IMR-90 (cell line): Measurements from ENCODE around the gene ZC3H14. TPM values are rescaled to one million over a fixed set of nuclear protein-coding genes. Genes with fewer than 3 reads are reported as not detected.

Experiments
- ATAC-seq: fragments of 200-7000 bp; cut with Tn5 transposase; 2 replicates; pipeline ENCODE4 v1.9.1; 2020; ENCODE audit warnings: low read depth, mild to moderate bottlenecking, moderate library complexity
- BruUV-seq: library from RNA; stranded (reverse); fragments of 400-500 nt; replicated peaks from 2 replicates; lab custom pipeline; 2021; lab: Mats Ljungman, UMichigan
- CTCF ChIA-PET: fragments of 300-600 bp; formaldehyde crosslinking; extraction: SDS; loops from one replicate; lab custom pipeline; 2021; ENCODE audit warnings: antibody characterized with exemption; lab: Yijun Ruan, JAX
- POLR2A ChIA-PET: fragments of 300-600 bp; sonication (Branson Sonifier 250); formaldehyde crosslinking; loops from one replicate; lab custom pipeline; 2022; ENCODE audit warnings: antibody characterized with exemption; ENCODE audit not compliant: unreplicated experiment; lab: Charles Lee
- DNase-seq: peaks from one replicate; pipeline ENCODE4 v3.0.0; 2013
- H2AFZ ChIP-seq: replicated peaks from 2 replicates; pipeline ENCODE3; 2013; ENCODE audit warnings: low read length, mild to moderate bottlenecking; ENCODE audit not compliant: poor library complexity
- H2AK5ac ChIP-seq: 2 replicates; pipeline ENCODE4 v1.6.1; 2013; ENCODE audit warnings: low read depth, low read length, inconsistent platforms
- H2AK9ac ChIP-seq: replicated peaks from 2 replicates; pipeline ENCODE3; 2013; ENCODE audit warnings: mild to moderate bottlenecking, low read depth, low read length, moderate library complexity; ENCODE audit not compliant: poor library complexity
- H2BK120ac ChIP-seq: 2 replicates; pipeline ENCODE4 v1.6.1; 2013; ENCODE audit warnings: low read depth, low read length, inconsistent platforms
- H2BK15ac ChIP-seq: 3 replicates; pipeline ENCODE4 v1.6.1; 2013; ENCODE audit warnings: low read depth, low read length, inconsistent platforms
- H2BK20ac ChIP-seq: 2 replicates; pipeline ENCODE4 v1.6.1; 2013; ENCODE audit warnings: low read depth, mild to moderate bottlenecking, inconsistent platforms, low read length, moderate library complexity
- H2BK5ac ChIP-seq: 2 replicates; pipeline ENCODE4 v1.6.1; 2013; ENCODE audit warnings: mild to moderate bottlenecking, low read depth, low read length, inconsistent platforms; ENCODE audit not compliant: poor library complexity, severe bottlenecking
- H3K14ac ChIP-seq: replicated peaks from 2 replicates; pipeline ENCODE4 v1.6.1; 2013; ENCODE audit warnings: low read depth, low read length, inconsistent platforms
- H3K18ac ChIP-seq: 2 replicates; pipeline ENCODE4 v1.6.1; 2013; ENCODE audit warnings: low read depth, low read length, control low read depth
- H3K23ac ChIP-seq: 2 replicates; pipeline ENCODE4 v1.6.1; 2013; ENCODE audit warnings: low read depth, low read length, inconsistent platforms
- H3K27ac ChIP-seq: 2 replicates; pipeline ENCODE4 v1.5.1; 2013; ENCODE audit warnings: mild to moderate bottlenecking, control low read depth, low read length; ENCODE audit not compliant: insufficient read depth
- H3K27me3 ChIP-seq: 2 replicates; pipeline ENCODE4 v1.6.1; 2013; ENCODE audit warnings: low read length; ENCODE audit not compliant: control insufficient read depth, insufficient read depth
- H3K36me3 ChIP-seq: 2 replicates; pipeline ENCODE4 v1.6.1; 2013; ENCODE audit warnings: low read length, mixed read lengths; ENCODE audit not compliant: control insufficient read depth, insufficient read depth
- H3K4ac ChIP-seq: 2 replicates; pipeline ENCODE4 v1.6.1; 2013; ENCODE audit warnings: low read depth, low read length, inconsistent platforms
- H3K4me1 ChIP-seq: 2 replicates; pipeline ENCODE4 v1.6.1; 2013; ENCODE audit warnings: low read length, mixed read lengths; ENCODE audit not compliant: control insufficient read depth, insufficient read depth
- H3K4me2 ChIP-seq: 2 replicates; pipeline ENCODE4 v1.6.1; 2013; ENCODE audit warnings: low read depth, mild to moderate bottlenecking, control low read depth, low read length, moderate library complexity
- H3K4me3 ChIP-seq: 2 replicates; pipeline ENCODE4 v1.5.1; 2013; ENCODE audit warnings: low read depth, mild to moderate bottlenecking, control low read depth, low read length, moderate library complexity; ENCODE audit not compliant: insufficient read depth
- H3K56ac ChIP-seq: 2 replicates; pipeline ENCODE4 v1.6.1; 2013; ENCODE audit warnings: low read length, inconsistent platforms; ENCODE audit not compliant: insufficient read depth; ENCODE audit errors: extremely low read depth
- H3K79me1 ChIP-seq, 2 experiments: 2 replicates each; pipeline ENCODE4 v1.6.1; 2013; ENCODE audit warnings: low read length in 2 of 2, inconsistent platforms in 1 of 2, low read depth in 1 of 2
- H3K9ac ChIP-seq: 2 replicates; pipeline ENCODE4 v1.6.1; 2013; ENCODE audit warnings: low read depth, low read length, control low read depth
- H3K9me1 ChIP-seq: 2 replicates; pipeline ENCODE4 v1.6.1; 2013; ENCODE audit warnings: low read length, inconsistent platforms; ENCODE audit not compliant: insufficient read depth
- H3K9me3 ChIP-seq: 2 replicates; pipeline ENCODE4 v1.6.1; 2013; ENCODE audit warnings: low read length; ENCODE audit not compliant: control insufficient read depth, insufficient read depth
- H4K20me1 ChIP-seq: 2 replicates; pipeline ENCODE4 v1.6.1; 2013; ENCODE audit warnings: low read length, inconsistent platforms; ENCODE audit not compliant: insufficient read depth
- H4K5ac ChIP-seq: 2 replicates; pipeline ENCODE4 v1.6.1; 2013; ENCODE audit warnings: mild to moderate bottlenecking, low read depth, low read length, control low read depth
- H4K8ac ChIP-seq, 2 experiments: 2 replicates each; pipeline ENCODE4 v1.6.1; 2013; ENCODE audit warnings: low read depth in 2 of 2, low read length in 2 of 2, control low read depth in 1 of 2, inconsistent platforms in 1 of 2
- H4K91ac ChIP-seq: 2 replicates; pipeline ENCODE4 v1.6.1; 2013; ENCODE audit warnings: low read depth, low read length, inconsistent platforms; ENCODE audit not compliant: insufficient read depth
- CHD1 ChIP-seq: IDR thresholded peaks from 2 replicates; pipeline ENCODE4 v1.6.1; 2012; ENCODE audit warnings: low read depth, low read length, improper control_type of control experiment
- POLR2A ChIP-seq: IDR thresholded peaks from 2 replicates; pipeline ENCODE4 v1.6.1; 2012; ENCODE audit warnings: mild to moderate bottlenecking, low read depth, low read length
- RAD21 ChIP-seq: IDR thresholded peaks from 2 replicates; pipeline ENCODE4 v1.6.1; 2012; ENCODE audit warnings: low read length, improper control_type of control experiment
- RCOR1 ChIP-seq: IDR thresholded peaks from 2 replicates; pipeline ENCODE4 v1.6.1; 2012; ENCODE audit warnings: mild to moderate bottlenecking, low read length, improper control_type of control experiment; ENCODE audit not compliant: insufficient replicate concordance
- WGBS, 2 experiments: methylation state at CpG; one replicate each; pipeline versions ENCODE4 v1.1.5 to v1.1.7; 2013; ENCODE audit warnings: missing lambda C conversion rate in 2 of 2; ENCODE audit not compliant: insufficient read length in 1 of 2; ENCODE audit errors: extremely low coverage in 2 of 2; 5-methylcytosine and 5-hydroxymethylcytosine counted together
- dilution Hi-C: fragments of 300-500 bp; cut with HindIII; formaldehyde crosslinking; loops from one replicate; pipeline ENCODE4 v1.14.3; 2018; ENCODE audit warnings: low sequenced_read_pairs; ENCODE audit not compliant: unreplicated experiment
- in situ Hi-C: fragments of 300-500 bp; cut with MboI; formaldehyde crosslinking; loops from 3 replicates; pipeline ENCODE4 v1.14.3; 2019; ENCODE audit warnings: low sequenced_read_pairs, inconsistent platforms, mixed read lengths
- intact Hi-C: fragments of 100-400 bp; cut with micrococcal nuclease; formaldehyde crosslinking; loops from 2 replicates; pipeline ENCODE4 v1.10.0; 2022
- polyA plus RNA-seq, 3 experiments: library from polyadenylated mRNA; depleted of rRNA; stranded (reverse); fragments of >200 nt; gene quantifications; 2 replicates each; pipeline ENCODE4 v1.2.3, GENCODE V29; 2012; ENCODE audit warnings: low replicate concordance in 1 of 3
- total RNA-seq: library from RNA; depleted of rRNA; stranded (reverse); fragments of >200 nt; gene quantifications from 2 replicates; pipeline ENCODE4 v1.2.3, GENCODE V29; 2012

The ZC3H14 gene
- total and polyA plus RNA-seq, 2 of the 4 experiments (the other 2 are of a cell fraction): 72.5 to 111 TPM

DNA sequence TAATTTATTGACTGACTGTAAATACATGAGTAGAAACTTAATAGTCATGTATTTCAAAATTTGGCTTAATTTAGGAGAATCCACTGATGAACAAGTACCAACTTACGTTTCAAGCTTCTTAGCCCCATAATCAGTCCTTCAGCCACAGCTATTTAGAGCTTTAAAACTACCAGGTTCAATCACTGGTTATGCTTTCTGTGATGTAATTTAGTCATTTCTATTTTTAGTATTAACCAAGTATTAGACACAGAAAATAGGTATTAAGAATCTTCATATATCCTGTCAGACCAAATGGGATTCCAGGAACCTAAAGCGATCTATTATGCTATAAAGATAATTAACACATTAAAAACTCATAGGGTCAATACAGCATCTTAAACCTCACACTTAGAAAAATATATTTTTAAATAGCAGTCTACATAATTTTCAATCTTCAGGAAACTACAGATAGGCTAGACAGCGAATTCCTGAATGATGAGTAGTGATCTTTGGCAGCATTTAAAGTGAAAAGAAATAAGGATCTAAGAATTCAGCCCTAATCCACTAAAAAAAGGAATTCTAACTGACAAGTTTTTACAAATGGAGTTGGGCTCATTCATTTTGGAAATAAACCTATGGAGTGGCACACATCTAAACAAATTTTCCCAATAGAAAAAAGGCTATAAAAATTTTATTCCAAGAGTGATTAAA, 51.5 kb downstream of the ZC3H14 start:
- Histone ChIP-seq H4K91ac (no peak overlapping the region), H3K27ac (no peak overlapping the region), H4K5ac (no peak overlapping the region), H3K4ac (no peak overlapping the region), H3K4me2 (no peak overlapping the region), H3K36me3 (peaks cover 22% of the 10 kb centered on the region), H3K4me1 (peaks cover 8% of the 10 kb centered on the region), H2BK120ac (no peak overlapping the region), H2AK5ac (no peak overlapping the region), H2BK5ac (peak overlapping the region; percentile 72), H2AK9ac (no peak overlapping the region), H3K79me1 (peaks cover 10 to 33% of the 10 kb centered on the region in 2 experiments), H3K9ac (no peak overlapping the region), H2BK15ac (no peak overlapping the region), H4K20me1 (peaks cover 10% of the 10 kb centered on the region; the same call in 1 of the 2 replicates), H2AFZ (no peak overlapping the region), H3K56ac (no peak overlapping the region), H3K27me3 (no peaks in the 10 kb centered on the region), H4K8ac (no peak overlapping the region), H3K4me3 (no peak overlapping the region), H3K23ac (no peak overlapping the region), H3K9me1 (no peaks in the 10 kb centered on the region), H3K14ac (no peak overlapping the region), H2BK20ac (no peak overlapping the region), H3K9me3 (no peaks in the 10 kb centered on the region), H3K18ac (no peak overlapping the region)
- intact Hi-C loops (no loop called here), in situ Hi-C loops (no loop called here), dilution Hi-C loops (no loop called here)
- ChIA-PET POLR2A (no interaction called here), CTCF (interaction anchor here (1.2 kb wide), 1 partner anchor 53 kb away, joined by 4 read pairs; no protein-coding TSS in a partner anchor)
- ATAC-seq (peak; percentile 74), DNase-seq (peak; percentile 81)
- no peak for TF ChIP-seq RAD21
- TF ChIP-seq POLR2A: no peak
- no peak for TF ChIP-seq RCOR1
- no peak for TF ChIP-seq CHD1
- BruUV-seq: no TSS peak
- WGBS, 2 experiments: no CpG with 5 or more reads among the region's 3 CpGs
